HEK293 (cell line): ENCODE data around the gene CTPS2.

Source experiments
- CTCF ChIA-PET: fragments of 350-600 bp; formaldehyde crosslinking; extraction: SDS; loops from one replicate; lab custom pipeline; 2021; ENCODE audit warnings: antibody characterized with exemption; lab: Yijun Ruan, JAX
- POLR2A ChIA-PET: fragments of 300-600 bp; formaldehyde crosslinking; extraction: SDS; loops from one replicate; lab custom pipeline; 2020; ENCODE audit warnings: antibody characterized with exemption, inconsistent platforms; lab: Yijun Ruan, JAX
- H3K27ac ChIP-seq: fragments of 200-500 bp; sonication (Bioruptor generic); 2 replicates; pipeline ENCODE4 v1.5.1; 2014; ENCODE audit warnings: low read depth, low read length, control low read depth, inconsistent platforms; ENCODE audit errors: extremely low read depth
- H3K36me3 ChIP-seq, 2 experiments: fragments of 200-500 bp in 1 of 2; sonication (Bioruptor generic) in 1 of 2; 1 replicate in 1 of 2; 2 replicates in 1 of 2; pipeline ENCODE4 v1.5.1; 2014 to 2017; ENCODE audit warnings: inconsistent platforms in 2 of 2, low read length in 2 of 2; ENCODE audit not compliant: control insufficient read depth in 2 of 2, insufficient read depth in 1 of 2
- H3K4me1 ChIP-seq: fragments of 200-500 bp; sonication (Bioruptor generic); 2 replicates; pipeline ENCODE4 v1.5.1; 2014; ENCODE audit warnings: mild to moderate bottlenecking, low read length, inconsistent platforms; ENCODE audit not compliant: control insufficient read depth, insufficient read depth
- H3K4me3 ChIP-seq: 2 replicates; pipeline ENCODE4 v1.5.1; 2011; ENCODE audit warnings: low read depth, mild to moderate bottlenecking, control low read depth, low read length, moderate library complexity
- H3K9me3 ChIP-seq: fragments of 200-500 bp; sonication (Bioruptor generic); 2 replicates; pipeline ENCODE4 v1.5.1; 2014; ENCODE audit warnings: low read depth, low read length, inconsistent platforms; ENCODE audit not compliant: control insufficient read depth, insufficient read depth
- HOXC10 ChIP-seq: sonication (generic); formaldehyde crosslinking; IDR thresholded peaks from 2 replicates; pipeline ENCODE4 v1.8.1; 2023; ENCODE audit warnings: mild to moderate bottlenecking, missing genetic modification reagents
- MYNN ChIP-seq: fragments of 450-650 bp; formaldehyde crosslinking; IDR thresholded peaks from 2 replicates; pipeline ENCODE4 v1.5.1; 2016; ENCODE audit warnings: missing biosample characterization, missing genetic modification characterization, borderline replicate concordance
- PBX3 ChIP-seq: sonication (generic); formaldehyde crosslinking; IDR thresholded peaks from 2 replicates; pipeline ENCODE4 v1.8.1; 2022; ENCODE audit warnings: mild to moderate bottlenecking, moderate library complexity, missing genetic modification reagents
- REPIN1 ChIP-seq: fragments of 450-650 bp; formaldehyde crosslinking; IDR thresholded peaks from 2 replicates; pipeline ENCODE4 v1.5.1; 2017; ENCODE audit warnings: missing biosample characterization, missing genetic modification characterization, low read depth
- SP7 ChIP-seq: fragments of 450-650 bp; formaldehyde crosslinking; IDR thresholded peaks from 2 replicates; pipeline ENCODE4 v1.5.1; 2016; ENCODE audit warnings: missing biosample characterization, missing genetic modification characterization
- TRIM28 ChIP-seq: IDR thresholded peaks from 2 replicates; pipeline ENCODE4 v1.6.1; 2011; ENCODE audit warnings: low read length, control low read depth, borderline replicate concordance
- ZBTB49 ChIP-seq: fragments of 450-650 bp; formaldehyde crosslinking; IDR thresholded peaks from 2 replicates; pipeline ENCODE4 v1.5.1; 2016; ENCODE audit warnings: missing biosample characterization, missing genetic modification characterization, low read depth
- ZFP41 ChIP-seq: fragments of 450-650 bp; formaldehyde crosslinking; IDR thresholded peaks from 2 replicates; pipeline ENCODE4 v1.5.1; 2016; ENCODE audit warnings: missing biosample characterization, missing genetic modification characterization, borderline replicate concordance
- ZNF148 ChIP-seq: fragments of 450-650 bp; formaldehyde crosslinking; IDR thresholded peaks from 2 replicates; pipeline ENCODE4 v1.5.0; 2017; ENCODE audit warnings: missing biosample characterization, missing genetic modification characterization, borderline replicate concordance
- ZNF214 ChIP-seq: fragments of 450-650 bp; formaldehyde crosslinking; IDR thresholded peaks from 2 replicates; pipeline ENCODE4 v1.5.1; 2017; ENCODE audit warnings: missing biosample characterization, mild to moderate bottlenecking, missing genetic modification characterization, borderline replicate concordance
- ZNF302 ChIP-seq: fragments of 450-650 bp; formaldehyde crosslinking; IDR thresholded peaks from 2 replicates; pipeline ENCODE4 v1.5.1; 2016; ENCODE audit warnings: missing biosample characterization, missing genetic modification characterization, low read depth
- ZNF354C ChIP-seq: fragments of 450-650 bp; formaldehyde crosslinking; IDR thresholded peaks from 2 replicates; pipeline ENCODE4 v1.5.1; 2016; ENCODE audit warnings: missing biosample characterization, missing genetic modification characterization, low read depth, borderline replicate concordance
- ZNF488 ChIP-seq: fragments of 450-650 bp; formaldehyde crosslinking; IDR thresholded peaks from 2 replicates; pipeline ENCODE4 v1.5.1; 2016; ENCODE audit warnings: missing biosample characterization, missing genetic modification characterization
- ZNF513 ChIP-seq: fragments of 450-650 bp; IDR thresholded peaks from 2 replicates; pipeline ENCODE4 v1.5.1; 2018; ENCODE audit warnings: missing biosample characterization, missing genetic modification characterization
- ZNF555 ChIP-seq: fragments of 450-650 bp; formaldehyde crosslinking; conservative IDR thresholded peaks from 2 replicates; pipeline ENCODE4 v1.5.1; 2017; ENCODE audit warnings: missing biosample characterization, mild to moderate bottlenecking, missing genetic modification characterization, inconsistent platforms
- ZNF600 ChIP-seq: fragments of 450-650 bp; formaldehyde crosslinking; IDR thresholded peaks from 2 replicates; pipeline ENCODE4 v1.5.1; 2016; ENCODE audit warnings: missing biosample characterization, missing genetic modification characterization
- ZSCAN18 ChIP-seq: fragments of 450-650 bp; formaldehyde crosslinking; IDR thresholded peaks from 2 replicates; pipeline ENCODE4 v1.5.1; 2016; ENCODE audit warnings: missing biosample characterization, missing genetic modification characterization

CTPS2 gene

GRCh38 chrX:16585486-16586376, 126.7 kb downstream of the CTPS2 start:
- H3K36me3 ChIP-seq, result peaks cover 0 to 5% of the 10 kb centered on the region in 2 experiments; a peak in 1 of 3 replicates
- CTCF ChIA-PET, result no interaction called here
- H3K4me3 ChIP-seq, result no peak overlapping the region
- H3K27ac ChIP-seq, result no peak overlapping the region
- no peaks in the 10 kb centered on the region for H3K9me3 ChIP-seq
- no peak for TF ChIP-seq ZBTB49 (tag by site-specific recombination)
- no peak for TF ChIP-seq ZNF214 (tag by site-specific recombination)
- TF ChIP-seq ZSCAN18 (tag by site-specific recombination), result no peak
- no peak for TF ChIP-seq ZNF354C (tag by site-specific recombination)
- no peak for TF ChIP-seq MYNN (tag by site-specific recombination)
- no peak for TF ChIP-seq PBX3 (CRISPR knock-in tag)
- no peak for TF ChIP-seq ZNF513 (tag by site-specific recombination)
- TF ChIP-seq ZFP41 (tag by site-specific recombination), result no peak
- no peak for TF ChIP-seq ZNF302 (tag by site-specific recombination)
- no peak for TF ChIP-seq HOXC10 (CRISPR knock-in tag)
- no peak for TF ChIP-seq ZNF600 (tag by site-specific recombination)
- no peak for TF ChIP-seq ZNF488 (tag by site-specific recombination)
- no peak for TF ChIP-seq TRIM28
- TF ChIP-seq SP7, result no peak
- no peak for TF ChIP-seq ZNF555 (tag by site-specific recombination)
- TF ChIP-seq ZNF148, result no peak
- no peak for TF ChIP-seq REPIN1 (tag by site-specific recombination)
- POLR2A ChIA-PET, result no interaction called here
- no peaks in the 10 kb centered on the region for H3K4me1 ChIP-seq
